Left ventricle myocardium superior (tissue), 1 donor: ENCODE data around the gene AMOT. TPM values are rescaled to one million over a fixed set of nuclear protein-coding genes. Genes with fewer than 3 reads are reported as not detected.
A peak's percentile ranks its signal among the peaks of the same experiment; 100 is the strongest.

Experiments
- ATAC-seq: fragments of 200-7000 bp; cut with Tn5 transposase; one replicate; pipeline ENCODE4 v1.9.1; 2020; ENCODE audit warnings: mild to moderate bottlenecking, moderate library complexity
- DNase-seq: peaks from one replicate; pipeline ENCODE4 v3.0.0-alpha.2; 2020
- intact Hi-C: fragments of 100-400 bp; cut with micrococcal nuclease; formaldehyde crosslinking; loops from one replicate; pipeline ENCODE4 v1.11.0; 2022
- total RNA-seq: library from RNA; stranded (reverse); fragmentation: NEBNext Ultra II Directional; extraction: Animal tissue kit (Norgen Biotek cat#: 25700); gene quantifications from one replicate; pipeline ENCODE4 v1.2.1, GENCODE V29; 2021
- donor health status: DM: no; HTN: yes; CAD: no; lungs with severe emphysema.

The AMOT gene
- total RNA-seq, 1 donor from 2014 or later, result 7.5 TPM

DNA sequence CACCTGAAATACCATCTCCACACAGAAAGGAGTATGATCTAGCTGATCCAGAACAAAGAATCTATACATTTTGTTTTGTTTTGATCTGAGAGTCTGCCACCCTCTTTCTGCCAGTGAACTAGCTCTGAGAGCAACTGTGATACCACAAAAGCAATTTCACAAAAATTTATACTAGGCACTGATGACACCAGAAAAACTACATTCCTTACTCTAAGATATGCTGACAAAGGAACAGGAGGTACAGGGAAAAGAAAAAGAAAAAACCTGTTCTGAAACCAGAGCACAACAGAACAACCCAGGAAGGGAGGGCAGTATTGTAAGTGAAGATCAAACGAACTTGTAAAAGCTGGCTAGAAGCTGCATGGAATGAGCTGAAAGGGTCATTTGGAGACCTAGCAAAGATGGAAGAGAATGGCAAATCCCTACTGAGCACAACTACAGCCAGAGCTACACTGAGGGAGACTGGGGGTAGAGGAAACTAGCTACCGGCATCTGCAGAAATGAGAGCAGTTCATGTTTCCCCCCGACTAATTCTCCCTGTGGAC lies 31.9 kb downstream of the AMOT start:
- ATAC-seq (no peak), DNase-seq (no peak)
- intact Hi-C loops, result no loop called here

DNA sequence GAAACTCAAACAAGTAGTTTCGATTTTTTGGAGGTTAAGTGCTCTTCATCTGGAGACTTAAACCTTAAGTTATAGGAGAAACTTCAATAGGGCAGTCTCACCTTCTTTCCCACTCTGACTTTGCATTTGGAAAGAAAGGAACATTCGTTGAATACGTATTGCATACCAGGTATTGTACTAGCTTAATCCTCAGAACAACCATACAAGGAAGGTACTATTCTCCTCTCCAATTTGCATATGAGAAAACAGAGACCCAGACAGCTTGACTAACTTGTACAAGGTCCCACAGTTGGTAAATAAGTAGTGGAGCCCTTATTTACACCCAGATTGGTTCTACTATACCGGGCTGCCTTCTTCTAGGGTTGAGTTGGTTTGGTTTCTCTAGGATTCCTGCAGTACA lies 32.6 kb downstream of the AMOT start:
- DNase-seq, result no peak
- no peak for ATAC-seq
- intact Hi-C loops, result no loop called here

DNA sequence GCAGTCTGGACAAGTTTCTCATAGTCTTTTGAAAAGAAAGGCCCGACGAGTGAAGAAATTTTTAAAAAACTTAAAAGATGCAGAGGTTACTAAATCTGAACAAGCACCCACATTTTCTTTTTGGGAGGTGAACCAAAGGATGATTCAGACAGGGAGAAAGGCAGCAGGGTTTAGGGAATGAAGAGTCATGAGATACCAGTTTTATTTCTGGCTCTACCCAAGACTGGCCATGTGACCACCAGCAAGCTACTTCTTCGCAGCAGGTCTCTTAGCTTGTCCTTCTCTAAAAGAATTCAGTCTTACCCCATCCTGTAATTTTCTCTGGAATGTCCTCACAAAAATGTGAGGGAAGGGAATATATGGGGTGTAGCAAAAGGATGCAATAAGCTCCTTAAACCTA lies 37.6 kb downstream of the AMOT start:
- intact Hi-C loops, result no loop called here
- DNase-seq (no peak), ATAC-seq (no peak)

DNA sequence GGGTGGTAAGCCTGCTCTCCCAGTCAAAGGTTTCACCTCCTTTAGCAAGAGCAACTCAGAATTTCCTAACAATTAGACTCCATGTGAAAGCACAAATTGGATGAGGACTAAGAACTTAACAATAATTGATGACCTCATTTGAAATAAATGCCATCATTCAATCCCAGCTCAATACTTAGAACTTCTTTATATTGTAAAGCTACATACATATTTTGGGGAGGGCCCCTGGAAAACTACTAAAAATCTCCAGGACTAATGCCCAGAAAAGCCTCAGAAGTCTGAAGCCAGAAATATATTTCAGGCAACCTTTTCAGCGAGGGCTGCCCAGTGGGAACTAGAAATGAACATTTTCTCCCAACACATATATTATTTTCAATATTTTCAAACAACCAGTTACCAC lies 38.1 kb downstream of the AMOT start:
- no peak for ATAC-seq
- intact Hi-C loops, result no loop called here
- no peak for DNase-seq

DNA sequence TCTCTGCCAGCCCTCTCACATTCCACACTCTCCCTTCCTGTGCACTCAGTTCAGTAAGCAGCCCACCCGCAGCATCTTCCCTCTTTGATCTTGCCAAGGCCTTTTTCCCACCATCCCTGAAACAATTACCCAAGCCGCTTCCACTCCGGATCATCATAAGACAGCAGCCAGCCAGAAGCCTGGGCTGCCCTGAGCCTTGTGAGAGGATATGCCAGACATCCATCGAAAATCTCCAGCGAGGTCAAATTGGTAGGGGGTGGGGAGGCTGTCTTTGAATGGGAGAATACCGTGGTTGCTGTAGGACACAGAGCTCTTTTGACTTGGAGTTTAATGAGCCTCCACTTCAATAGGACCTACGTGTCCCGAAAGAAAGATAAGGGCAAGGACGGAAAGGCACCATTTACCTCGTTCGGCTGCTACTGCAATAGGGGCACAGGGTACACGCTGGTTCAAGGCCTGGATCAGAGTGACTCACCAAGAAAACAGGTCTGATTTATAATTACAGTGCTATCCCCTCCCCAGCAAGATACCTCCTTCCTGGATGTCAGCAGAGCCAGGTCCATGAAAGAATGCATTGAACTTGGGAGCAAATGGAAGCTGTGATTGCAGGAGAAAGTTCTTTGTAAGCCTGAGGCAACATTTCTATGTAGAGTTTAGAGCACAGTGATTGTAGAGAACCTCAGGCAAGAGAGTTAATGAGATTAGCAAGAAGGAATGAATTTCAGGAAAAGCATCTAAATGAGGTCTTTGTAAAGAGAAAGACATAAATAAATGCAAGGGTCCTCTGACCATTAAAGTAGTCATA lies 39.5 kb downstream of the AMOT start:
- DNase-seq (no peak), ATAC-seq (no peak)
- intact Hi-C loops, result no loop called here

DNA sequence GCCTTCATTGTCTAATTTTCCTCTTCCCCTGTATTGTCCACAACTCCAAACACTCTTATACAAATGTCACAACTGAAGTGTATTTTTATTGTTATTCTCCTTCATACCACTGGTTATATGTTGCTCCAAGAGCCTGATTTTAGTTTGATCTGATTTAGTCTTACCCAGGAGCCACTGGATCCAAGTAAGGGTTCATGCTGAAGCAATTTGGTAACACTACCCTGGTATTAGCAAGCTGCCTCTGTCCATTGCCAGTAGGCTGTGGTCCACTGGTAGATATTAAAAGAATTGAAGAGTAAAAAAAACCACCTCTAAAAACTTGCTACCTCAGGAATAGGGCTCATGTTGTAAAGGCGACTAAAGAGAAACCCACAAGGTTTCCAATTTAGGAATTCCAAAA lies 41.2 kb downstream of the AMOT start:
- no peak for ATAC-seq
- no peak for DNase-seq
- intact Hi-C loops, result no loop called here

DNA sequence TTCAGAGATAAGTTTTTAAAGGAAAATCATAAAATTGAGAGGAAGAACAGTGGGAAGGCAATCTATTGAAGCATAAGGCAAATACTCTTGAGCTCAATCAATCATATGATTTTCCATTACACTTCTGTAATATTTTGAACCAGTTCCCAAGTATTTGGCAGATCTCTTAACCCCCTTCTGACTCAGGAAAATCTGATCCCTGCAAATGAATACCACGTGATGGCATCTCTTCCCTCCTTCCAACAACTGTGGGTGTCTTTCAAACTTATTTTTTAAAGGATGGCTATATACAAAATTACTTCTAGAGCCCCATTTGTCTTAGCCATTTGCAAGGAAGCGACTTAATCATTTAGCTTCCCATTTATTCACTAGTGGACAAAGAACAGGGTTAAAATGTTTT lies 41.9 kb downstream of the AMOT start:
- intact Hi-C loops, result no loop called here
- ATAC-seq, result no peak
- no peak for DNase-seq

DNA sequence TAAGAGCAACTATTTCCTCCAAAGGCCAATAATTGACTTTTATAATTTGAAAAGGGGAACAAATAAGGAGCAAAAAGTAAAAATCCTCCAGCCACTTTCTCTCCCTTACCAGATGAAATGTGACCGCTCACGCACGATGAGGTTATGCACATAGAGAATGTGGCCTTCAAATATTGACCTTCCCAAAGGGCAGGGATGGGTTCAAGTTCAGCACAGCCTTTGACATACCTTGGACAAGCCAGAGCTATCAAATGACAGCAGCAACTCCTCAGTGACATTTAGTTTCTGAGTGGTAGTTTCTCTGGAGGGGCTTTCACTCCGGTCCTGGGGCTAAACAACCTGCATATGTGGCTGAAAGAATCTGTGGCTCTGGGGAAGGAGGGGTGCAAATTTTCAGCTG lies 50.7 kb downstream of the AMOT start:
- ATAC-seq (no peak), DNase-seq (no peak)
- intact Hi-C loops, result no loop called here

DNA sequence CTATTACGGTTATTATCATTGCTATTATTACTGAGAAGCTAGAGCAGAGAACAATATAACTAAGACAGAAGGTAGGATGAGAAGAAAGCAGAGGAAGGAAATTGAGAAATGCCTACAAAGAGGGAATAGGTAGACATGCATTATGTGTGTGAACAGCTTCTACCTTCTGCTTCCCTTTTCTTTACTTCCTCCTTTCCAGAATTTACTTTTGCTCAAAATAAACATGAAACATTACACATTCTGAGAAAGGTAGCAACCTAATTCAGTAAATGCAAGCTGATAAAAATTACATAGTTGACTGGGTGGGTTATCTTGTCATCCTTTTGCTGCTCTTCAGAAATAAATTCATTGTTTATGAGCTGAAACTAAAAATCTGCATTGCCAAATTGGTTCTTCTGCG lies 54.6 kb downstream of the AMOT start:
- ATAC-seq, result no peak
- DNase-seq, result no peak
- intact Hi-C loops, result no loop called here

DNA sequence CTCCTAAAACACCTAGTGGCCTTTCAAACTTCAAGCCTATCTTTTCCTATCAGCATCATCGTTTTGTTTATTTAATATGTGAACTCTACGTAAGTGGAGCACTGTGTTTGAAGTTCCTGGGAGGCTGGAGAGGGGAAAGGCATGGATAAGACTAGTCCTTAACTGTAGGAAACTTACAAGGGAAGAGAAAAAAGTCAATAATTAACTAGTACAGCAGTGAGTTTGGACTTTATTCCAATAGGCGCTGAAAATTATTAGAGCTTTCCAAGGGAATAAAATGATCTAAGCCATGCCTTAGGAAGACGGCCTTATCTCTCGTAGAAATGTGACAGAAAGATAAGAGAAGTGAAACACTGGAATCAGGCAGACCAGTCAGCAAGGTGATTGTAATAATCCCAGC lies 55.3 kb downstream of the AMOT start:
- ATAC-seq (no peak), DNase-seq (no peak)
- intact Hi-C loops, result no loop called here

DNA sequence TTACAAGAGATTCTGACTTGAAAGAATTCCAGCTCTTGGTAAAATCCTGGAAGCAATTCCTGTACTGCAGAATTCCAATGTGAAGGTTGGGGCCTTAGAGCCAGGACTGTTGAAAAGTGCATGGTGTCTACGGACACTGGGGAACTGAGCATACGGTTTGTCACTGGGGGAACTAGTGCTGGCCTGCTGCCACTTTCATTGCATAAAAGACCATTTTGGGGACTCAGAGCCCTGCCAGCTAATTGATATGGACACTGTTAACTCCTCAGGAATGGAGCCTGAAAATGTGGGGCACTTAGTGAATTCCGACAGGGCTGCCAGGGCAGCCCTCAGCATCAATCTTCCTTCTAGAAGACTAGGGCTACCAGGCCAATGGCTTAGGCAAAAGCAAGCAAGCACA lies 55.9 kb downstream of the AMOT start:
- ATAC-seq (no peak), DNase-seq (no peak)
- intact Hi-C loops, result no loop called here

DNA sequence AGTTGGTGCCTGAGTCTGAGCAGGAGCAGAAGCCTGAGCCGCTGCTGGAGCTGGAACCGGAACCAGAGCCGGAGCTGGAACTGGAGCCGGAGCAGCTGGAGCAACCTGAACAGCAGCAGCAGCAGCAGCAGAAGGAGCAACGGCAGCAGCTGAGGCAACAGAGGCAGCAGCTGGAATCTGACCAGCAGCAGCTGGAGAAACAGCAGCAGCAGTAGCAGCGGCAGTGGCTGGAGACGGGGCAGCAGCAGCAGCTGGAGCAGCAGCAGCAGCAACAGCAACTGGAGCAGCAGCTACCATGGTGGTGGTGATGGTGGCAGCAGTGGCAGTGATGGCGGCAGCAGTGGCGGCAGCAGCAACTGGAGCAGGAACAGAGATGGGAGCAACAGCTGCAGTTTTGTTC lies 61.5 kb downstream of the AMOT start:
- ATAC-seq, result no peak
- DNase-seq, result peak; percentile 22
- intact Hi-C loops, result no loop called here

DNA sequence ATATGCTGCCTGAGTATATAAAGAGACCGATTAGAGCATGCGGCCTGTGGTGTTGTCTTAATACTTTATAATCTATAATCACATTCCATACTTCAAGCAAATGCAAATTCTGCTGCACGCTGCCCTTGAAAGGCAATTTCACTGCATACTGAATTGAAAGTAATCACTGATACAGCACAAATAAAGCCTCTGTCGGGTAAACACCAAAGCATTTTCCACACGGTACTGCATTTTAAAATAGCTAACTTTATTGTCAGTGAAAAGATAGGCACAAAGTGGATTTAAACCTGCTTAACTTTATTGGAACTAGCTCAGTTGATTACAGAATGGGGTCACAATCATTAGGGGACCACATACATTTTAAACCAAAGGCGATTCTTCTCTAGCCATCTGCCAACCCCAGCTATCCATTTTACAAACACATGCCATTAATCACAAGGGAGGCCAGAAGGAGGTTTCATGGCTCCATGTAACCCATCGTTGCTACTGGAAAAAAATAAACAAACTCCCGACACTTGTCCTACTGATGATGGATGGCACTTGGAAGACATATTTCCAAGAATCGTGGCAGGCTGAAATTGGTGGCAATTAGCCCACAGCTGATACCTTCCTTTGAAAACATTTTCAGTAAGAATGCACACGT lies 65.9 kb downstream of the AMOT start:
- ATAC-seq, result no peak
- intact Hi-C loops, result no loop called here
- no peak for DNase-seq

DNA sequence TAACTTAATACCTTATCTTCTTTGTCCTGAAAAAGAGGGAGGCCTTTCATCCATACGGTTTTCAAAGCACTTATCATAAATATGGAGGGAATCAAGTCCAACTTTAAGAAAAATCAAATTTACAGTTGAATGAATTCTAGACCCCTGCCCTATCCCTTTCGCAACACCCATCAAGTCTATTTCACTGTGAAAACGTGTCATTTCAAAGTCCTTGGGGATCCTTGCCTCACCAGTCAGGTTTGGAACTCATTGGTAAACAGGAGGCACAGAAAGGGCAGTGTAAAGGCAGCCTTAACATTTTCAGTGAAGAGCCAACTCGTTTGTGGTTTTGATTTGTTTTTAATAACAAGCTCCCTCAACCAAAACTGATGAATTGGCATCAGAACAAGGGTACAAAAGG lies 66.5 kb downstream of the AMOT start:
- ATAC-seq (no peak), DNase-seq (no peak)
- intact Hi-C loops, result no loop called here

DNA sequence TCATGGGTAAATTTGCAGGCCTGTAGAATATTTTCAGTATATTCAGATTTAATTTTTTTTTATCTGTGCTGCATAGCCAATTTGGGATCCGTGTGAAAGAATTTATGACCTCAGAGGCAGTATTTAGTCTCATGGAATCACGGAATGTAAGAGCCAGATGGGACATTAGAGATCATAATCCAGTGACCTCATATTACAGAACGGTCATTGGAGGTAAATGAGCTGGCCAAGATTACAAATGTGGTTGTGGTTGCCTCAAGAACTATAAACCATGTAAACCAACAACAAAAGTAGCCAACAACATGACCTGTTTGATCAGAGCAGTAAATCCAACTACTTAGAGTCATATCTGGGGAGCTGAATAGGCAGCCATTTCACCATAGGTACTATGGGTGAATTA lies 71.6 kb downstream of the AMOT start:
- no peak for DNase-seq
- intact Hi-C loops, result no loop called here
- ATAC-seq, result no peak

DNA sequence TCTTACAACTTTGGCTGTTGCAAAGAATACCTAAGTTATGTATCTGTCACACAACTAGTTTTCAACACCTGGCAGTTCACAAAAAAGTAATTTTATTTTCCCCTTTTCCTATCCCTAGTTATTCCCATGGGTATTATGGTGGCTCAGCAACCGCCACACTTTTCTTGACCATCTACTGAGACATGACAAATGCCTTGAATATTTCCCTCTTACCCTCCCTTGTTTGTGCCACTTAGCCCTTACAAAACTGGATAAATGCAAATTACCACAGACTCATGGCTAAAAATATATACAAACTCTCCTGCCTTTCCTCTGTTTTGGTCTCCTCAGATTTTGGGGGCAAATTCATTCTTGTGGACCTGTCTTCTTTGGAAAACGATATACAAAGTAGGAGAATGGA lies 72.1 kb downstream of the AMOT start:
- DNase-seq (no peak), ATAC-seq (no peak)
- intact Hi-C loops, result no loop called here

DNA sequence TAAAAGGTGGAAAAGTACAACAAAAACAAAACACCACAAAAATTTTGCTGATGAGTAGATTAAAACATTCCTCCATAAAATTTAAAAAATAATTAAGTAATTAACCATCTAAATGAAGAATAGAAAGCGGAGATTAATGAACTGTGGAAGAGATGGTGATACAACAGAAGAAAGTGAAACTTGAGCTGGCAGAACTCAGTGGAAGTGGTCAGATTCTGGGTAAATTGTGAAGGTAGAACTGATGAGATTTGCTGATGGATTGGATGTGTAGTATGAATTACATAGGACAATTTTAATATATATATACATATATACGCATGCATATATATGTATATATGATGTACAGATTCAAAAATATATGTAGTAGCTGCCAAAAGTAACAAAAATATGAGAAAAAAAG lies 73.9 kb downstream of the AMOT start:
- intact Hi-C loops, result no loop called here
- ATAC-seq (no peak), DNase-seq (no peak)

DNA sequence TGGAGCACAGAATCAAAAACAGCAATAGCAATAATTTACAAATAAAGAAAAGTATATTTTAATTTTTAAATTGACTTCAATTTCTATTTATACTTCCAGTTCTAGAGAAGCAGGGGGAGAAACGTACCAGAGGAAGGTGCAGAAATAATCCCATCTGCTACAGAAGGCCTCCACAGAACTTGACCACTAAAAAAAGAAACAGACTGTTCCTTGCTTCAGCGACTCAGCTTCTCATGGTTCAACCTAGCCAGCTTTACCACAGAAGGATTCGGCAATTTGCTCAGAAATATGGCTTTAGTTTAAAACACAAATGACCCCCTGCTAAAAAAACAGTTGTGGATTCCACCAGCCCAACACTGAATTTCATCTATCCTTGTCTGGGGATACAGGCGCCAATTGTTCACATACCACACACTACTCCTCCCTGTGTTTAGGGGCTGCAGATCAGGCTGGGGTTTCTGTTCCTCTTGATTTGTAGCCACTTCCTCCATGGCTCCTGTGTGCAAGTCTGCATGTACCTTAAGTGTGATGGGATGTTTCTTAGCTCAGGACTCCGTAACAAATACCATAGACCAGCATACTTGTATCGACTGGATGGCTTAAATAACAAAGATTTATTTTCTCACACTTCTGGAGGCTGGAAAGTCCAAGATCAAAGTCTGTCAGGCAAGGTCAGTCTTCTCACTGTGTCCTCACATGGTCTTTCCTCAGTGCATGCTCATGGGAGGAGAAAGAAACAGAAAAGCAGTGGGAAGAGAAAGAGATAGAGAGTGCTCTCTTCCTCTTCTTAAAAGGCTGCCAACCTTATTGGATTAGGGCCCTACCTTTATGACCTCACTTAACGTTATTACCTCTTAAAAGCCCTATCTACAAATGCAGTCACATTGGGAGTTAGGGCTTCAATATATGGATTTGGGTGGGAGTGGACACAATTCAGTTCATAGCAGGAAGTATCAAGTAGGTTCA lies 79.1 kb downstream of the AMOT start:
- ATAC-seq (no peak), DNase-seq (no peak)
- intact Hi-C loops, result no loop called here

DNA sequence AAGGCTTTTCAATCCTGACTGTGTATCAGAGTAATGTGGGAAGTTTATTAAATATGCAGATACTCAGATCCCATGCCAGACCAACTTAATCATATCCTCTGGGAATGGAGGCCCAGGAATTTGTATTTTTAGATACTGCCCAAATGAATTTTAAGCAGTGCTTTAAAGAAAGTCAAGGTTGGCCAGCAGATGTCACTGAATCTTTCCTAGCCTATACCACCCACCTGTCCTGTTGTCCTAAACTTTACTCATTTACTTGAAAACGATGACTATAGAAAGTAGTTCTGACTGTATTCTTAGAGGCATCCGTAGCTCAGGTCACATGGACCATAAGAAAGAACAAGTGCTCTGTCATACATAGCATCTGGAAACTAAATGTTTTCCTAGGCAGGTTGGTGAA lies 79.9 kb downstream of the AMOT start:
- ATAC-seq, result no peak
- DNase-seq, result no peak
- intact Hi-C loops, result no loop called here

DNA sequence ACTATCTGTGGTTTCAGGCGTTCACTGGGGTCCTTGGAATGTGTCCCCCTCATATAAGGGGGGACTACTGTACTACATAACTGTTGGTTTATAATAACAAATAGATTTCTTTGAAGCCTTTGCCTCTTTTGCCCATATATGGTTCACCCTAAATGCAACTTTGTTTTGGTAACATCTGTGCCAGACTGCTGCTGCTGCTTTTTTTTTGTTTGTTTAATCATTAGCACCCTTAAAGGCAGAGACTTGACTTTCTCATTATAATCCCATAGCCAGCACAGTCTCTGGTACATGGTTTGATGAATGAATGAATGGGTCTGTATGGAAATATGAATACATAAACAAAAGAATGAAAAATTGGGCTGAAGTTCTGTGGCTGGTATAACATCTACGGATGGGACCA lies 80.7 kb downstream of the AMOT start:
- intact Hi-C loops, result no loop called here
- no peak for DNase-seq
- no peak for ATAC-seq
